NCI-H1417 treated with DMSO at 0.1 percent for 48 hours (cell line): ENCODE measurements around the gene PLCL2.
"Not testable (repeated sequence)": the region's sequence is repeated elsewhere in the genome, so short reads cannot be mapped to it uniquely, and the experiment has no call there.

Source experiments
- DNase-seq: peaks from one replicate; lab custom pipeline; 2025; lab: John Stamatoyannopoulos, UW

Gene PLCL2

GRCh38 chr3:17119201-17120072, 234.7 kb downstream of the PLCL2 start:
- no peak for DNase-seq

GRCh38 chr3:17120115-17120514, 235.4 kb downstream of the PLCL2 start:
- DNase-seq: no peak

GRCh38 chr3:17121336-17121735, 236.6 kb downstream of the PLCL2 start:
- DNase-seq: no peak

- no peak for DNase-seq
Measured at GRCh38 chr3:17122758-17123157, 238.0 kb downstream of the PLCL2 start.

GRCh38 chr3:17125738-17126442, 241.1 kb downstream of the PLCL2 start:
- no peak for DNase-seq

- not testable (repeated sequence) for DNase-seq
Measured at GRCh38 chr3:17128671-17129070, 243.9 kb downstream of the PLCL2 start.

- DNase-seq: no peak
Measured at GRCh38 chr3:17129556-17129955, 244.8 kb downstream of the PLCL2 start.

GRCh38 chr3:17130956-17131355, 246.2 kb downstream of the PLCL2 start:
- no peak for DNase-seq

GRCh38 chr3:17132286-17133115, 247.7 kb downstream of the PLCL2 start:
- no peak for DNase-seq

GRCh38 chr3:17133632-17134545, 249.1 kb downstream of the PLCL2 start:
- DNase-seq: no peak

- no peak for DNase-seq
Measured at GRCh38 chr3:17135696-17136095, 250.9 kb downstream of the PLCL2 start.

- no peak for DNase-seq
Measured at GRCh38 chr3:17136136-17136721, 251.5 kb downstream of the PLCL2 start.

GRCh38 chr3:17137321-17137826, 252.6 kb downstream of the PLCL2 start:
- DNase-seq: no peak

- DNase-seq: no peak
Measured at GRCh38 chr3:17138246-17139039, 253.7 kb downstream of the PLCL2 start.
